Spleen (tissue), 11 donors: ENCODE results near the gene ZNHIT2. TPM values are rescaled to one million over a fixed set of nuclear protein-coding genes. Genes with fewer than 3 reads are reported as not detected.
"Not testable (repeated sequence)": the region's sequence is repeated elsewhere in the genome, so short reads cannot be mapped to it uniquely, and the experiment has no call there.

ENCODE experiments used
- DNase-seq: peaks from one replicate; pipeline ENCODE4 v3.0.0-alpha.2; 2020
- H3K27ac ChIP-seq, 8 donors: fragments of 200-600 bp; sonication (generic) in 7 of 8; 1 replicate in 4 of 8; 2 replicates in 4 of 8; pipeline versions ENCODE4 v1.5.0 to v1.8.0; 2016 to 2021; ENCODE audit warnings: inconsistent platforms in 4 of 8, mild to moderate bottlenecking in 4 of 8, moderate library complexity in 1 of 8
- H3K27me3 ChIP-seq, 7 donors: fragments of 200-600 bp; sonication (generic) in 6 of 7; replicated peaks in 1 of 7; 1 replicate in 4 of 7; 2 replicates in 3 of 7; pipeline versions ENCODE4 v1.5.0 to v1.8.0; 2016 to 2021; ENCODE audit warnings: inconsistent platforms in 3 of 7, mild to moderate bottlenecking in 1 of 7
- H3K36me3 ChIP-seq, 6 donors: fragments of 200-600 bp; sonication (generic) in 5 of 6; 1 replicate in 4 of 6; 2 replicates in 2 of 6; pipeline versions ENCODE4 v1.5.0 to v1.8.0; 2016 to 2021; ENCODE audit warnings: inconsistent platforms in 2 of 6
- H3K4me1 ChIP-seq, 6 donors: fragments of 200-600 bp; sonication (generic) in 5 of 6; 1 replicate in 3 of 6; 2 replicates in 3 of 6; pipeline versions ENCODE4 v1.5.0 to v1.8.0; 2016 to 2021; ENCODE audit warnings: inconsistent platforms in 3 of 6
- H3K4me3 ChIP-seq, 8 donors: fragments of 200-600 bp; sonication (generic) in 7 of 8; 1 replicate in 4 of 8; 2 replicates in 4 of 8; pipeline versions ENCODE4 v1.5.0 to v1.8.0; 2016 to 2021; ENCODE audit warnings: inconsistent platforms in 4 of 8, mild to moderate bottlenecking in 4 of 8, moderate library complexity in 2 of 8
- H3K9me3 ChIP-seq, 8 donors: fragments of 200-600 bp; sonication (generic) in 7 of 8; 1 replicate in 4 of 8; 2 replicates in 4 of 8; pipeline versions ENCODE4 v1.5.0 to v1.8.0; 2016 to 2021; ENCODE audit warnings: inconsistent platforms in 4 of 8
- CTCF ChIP-seq, 11 experiments: fragments of 200-600 bp in 7 of 11; fragments of 450-650 bp in 4 of 11; sonication (generic) in 4 of 11; IDR thresholded peaks in 8 of 11; conservative IDR thresholded peaks in 3 of 11; 1 replicate in 7 of 11; 2 replicates in 4 of 11; pipeline versions ENCODE4 v1.4.0 to v1.8.0; 2016 to 2021; ENCODE audit warnings: antibody characterized with exemption in 11 of 11, inconsistent platforms in 4 of 11, mild to moderate bottlenecking in 1 of 11
- POLR2A ChIP-seq, 3 donors: fragments of 450-650 bp; IDR thresholded peaks; one replicate each; pipeline ENCODE4 v1.5.1; 2017; ENCODE audit warnings: antibody characterized with exemption in 3 of 3, mild to moderate bottlenecking in 1 of 3
- POLR2AphosphoS5 ChIP-seq, 3 donors: sonication (generic); formaldehyde crosslinking; IDR thresholded peaks; one replicate each; pipeline ENCODE4 v1.5.1; 2017; ENCODE audit warnings: antibody characterized with exemption in 3 of 3
- WGBS, 5 donors: extraction: QIAGEN DNeasy Blood & Tissue Kit in 3 of 5; methylation state at CpG; one replicate each; pipeline versions ENCODE4 v1.1.5 to v1.1.7; 2013 to 2018; 5-methylcytosine and 5-hydroxymethylcytosine counted together
- intact Hi-C: fragments of 100-400 bp; cut with DNase I; formaldehyde crosslinking; loops from one replicate; pipeline ENCODE4 v1.15.0; 2023; ENCODE audit warnings: low total_unique reads
- polyA plus RNA-seq, 3 donors: library from polyadenylated mRNA; stranded (reverse); fragments of 200-250 nt; gene quantifications; one replicate each; pipeline ENCODE4 v1.2.1, GENCODE V29; 2013
- total RNA-seq, 7 donors: library from RNA; depleted of rRNA in 3 of 7; stranded (reverse); fragments of >200 nt in 3 of 7; fragmentation: NEBNext Ultra II Directional in 4 of 7; extraction: Animal tissue kit (Norgen Biotek cat#: 25700) in 4 of 7; gene quantifications; one replicate each; pipeline versions ENCODE4 v1.1.0 to v1.2.1, GENCODE V29; 2016 to 2021
- donor health status: healthy with polysubstance abuse.
- donor health status: DM: no; HTN: no; CAD: no; lungs with moderate emphysema.
- donor health status: DM: no; HTN: no; CAD: no.
- donor health status: Bipolar disorder and iron deficiency.
- donor health status: healthy.
- donor health status: DM: no; HTN: no; CAD: no.
- donor health status: DM: yes; HTN: yes; CAD: no.

Gene ZNHIT2
- total and polyA plus RNA-seq, 10 donors = 7.9 to 21.1 (median 13.3) TPM

DNA sequence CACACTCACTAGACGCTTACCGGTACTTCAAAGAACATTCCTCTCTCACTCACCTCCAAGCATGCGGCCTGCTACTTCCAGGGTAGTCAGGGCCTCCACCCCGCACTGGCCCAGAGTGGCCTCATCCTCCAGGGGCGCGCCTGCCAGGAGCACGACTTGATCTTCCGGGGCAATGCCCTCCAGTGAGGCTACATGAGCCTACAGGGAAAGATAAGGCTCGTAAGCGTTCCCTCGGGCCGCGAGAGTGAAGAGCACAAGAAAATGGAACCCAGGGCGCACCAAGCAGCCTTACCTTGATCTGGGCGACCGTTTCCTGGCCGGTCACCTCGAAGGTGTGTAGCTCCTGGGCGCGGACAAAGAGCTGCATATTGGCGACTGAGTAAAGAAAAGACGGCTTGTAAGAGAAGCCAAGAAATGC lies 4.0 kb upstream of the ZNHIT2 start:
- peak overlapping the region; percentile 92 to 98 (median 96) for H3K27ac ChIP-seq
- intact Hi-C loops = no loop called here
- peak overlapping the region; percentile 67 to 96 (median 86) for H3K4me3 ChIP-seq
- DNase-seq = peak; percentile 86
- TF ChIP-seq POLR2A (IDR thresholded peaks at IDR 0.05) = no peak
- no peak for TF ChIP-seq POLR2AphosphoS5 (IDR thresholded peaks at IDR 0.05)
- no peak for TF ChIP-seq CTCF (IDR thresholded peaks at IDR 0.05 in 8 of 11, conservative IDR thresholded peaks at IDR 0.05 in 3 of 11)
- no peaks in the 10 kb centered on the region for H3K9me3 ChIP-seq
- peaks cover 18 to 82% (median 55%) of the 10 kb centered on the region in 6 donors for H3K4me1 ChIP-seq
- H3K27me3 ChIP-seq = no peaks in the 10 kb centered on the region
- WGBS, 5 donors = 1 to 2% (median 1%) methylated on average over 14 to 22 of the region's 22 CpGs
- H3K36me3 ChIP-seq = peaks cover under 1 to 65% (median 52%) of the 10 kb centered on the region in 6 donors

GRCh38 chr11:65120831-65121230 lies 3.3 kb upstream of the ZNHIT2 start:
- DNase-seq = no peak
- Histone ChIP-seq H3K9me3 (no peaks in the 10 kb centered on the region), H3K27me3 (no peaks in the 10 kb centered on the region), H3K36me3 (peaks cover 0 to 65% (median 51%) of the 10 kb centered on the region in 6 donors), H3K27ac (peak overlapping the region in 7 of 8 donors; percentile 93 to 98 (median 96)), H3K4me1 (peaks cover 24 to 86% (median 61%) of the 10 kb centered on the region in 6 donors), H3K4me3 (peak overlapping the region; percentile 67 to 96 (median 86))
- WGBS, 5 donors = 81 to 96% (median 89%) methylated on average over 3 of the region's 3 CpGs
- intact Hi-C loops = no loop called here
- TF ChIP-seq POLR2AphosphoS5 (IDR thresholded peaks at IDR 0.05) (no peak), POLR2A (IDR thresholded peaks at IDR 0.05) (no peak), CTCF (IDR thresholded peaks at IDR 0.05 in 8 of 11, conservative IDR thresholded peaks at IDR 0.05 in 3 of 11) (no peak)

DNA sequence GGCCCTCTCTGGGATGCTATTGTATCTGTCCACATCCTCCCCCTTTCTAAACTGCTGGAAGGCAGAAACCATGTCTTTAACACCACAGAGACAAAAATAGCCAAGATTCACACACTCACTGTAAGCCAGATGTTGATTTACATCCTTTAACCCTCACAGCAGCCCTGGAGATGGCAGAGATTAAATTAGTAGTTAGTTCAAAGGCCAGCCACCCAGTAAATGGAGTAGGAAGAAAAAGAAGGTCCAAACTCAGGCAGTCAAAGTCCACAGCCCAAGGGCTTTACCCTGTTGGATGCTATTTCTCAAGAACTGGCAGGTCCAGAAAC lies 2.1 kb upstream of the ZNHIT2 start:
- Histone ChIP-seq H3K27me3 (no peaks in the 10 kb centered on the region), H3K4me3 (no peak overlapping the region), H3K4me1 (peaks cover 27 to 92% (median 68%) of the 10 kb centered on the region in 6 donors), H3K9me3 (no peaks in the 10 kb centered on the region), H3K36me3 (peaks cover 0 to 63% (median 42%) of the 10 kb centered on the region in 6 donors), H3K27ac (peak overlapping the region in 3 of 8 donors; percentile 91 to 98 (median 93))
- no peak for TF ChIP-seq CTCF (IDR thresholded peaks at IDR 0.05 in 8 of 11, conservative IDR thresholded peaks at IDR 0.05 in 3 of 11)
- no peak for TF ChIP-seq POLR2AphosphoS5 (IDR thresholded peaks at IDR 0.05)
- no peak for TF ChIP-seq POLR2A (IDR thresholded peaks at IDR 0.05)
- DNase-seq = no peak
- intact Hi-C loops = loop anchor here (5.0 kb wide), 1 partner anchor 63 kb away; the partner anchor contains the start of gene CAPN1

- H3K36me3 ChIP-seq = peaks cover 0 to 58% (median 38%) of the 10 kb centered on the region in 6 donors
- 86 to 91% (median 90%) methylated on average over 18 of the region's 18 CpGs for WGBS, 5 donors
- H3K9me3 ChIP-seq, H3K27me3 ChIP-seq, H3K4me3 ChIP-seq, DNase-seq: not testable (repeated sequence)
- TF ChIP-seq POLR2AphosphoS5 (IDR thresholded peaks at IDR 0.05) = peak in 2 of 3 donors; percentile 6 to 12
- peaks cover 27 to 89% (median 66%) of the 10 kb centered on the region in 6 donors for H3K4me1 ChIP-seq
- intact Hi-C loops = loop anchor here (5.0 kb wide), 1 partner anchor 63 kb away; the partner anchor contains the start of gene CAPN1
- H3K27ac ChIP-seq = peak overlapping the region in 6 of 8 donors; percentile 20 to 98 (median 89)
Measured at GRCh38 chr11:65118891-65119669, 1.6 kb upstream of the ZNHIT2 start.
